NCI-H187 treated with DMSO at 0.1 percent for 48 hours (cell line): ENCODE measurements around the gene CNTNAP1.
"Not testable (repeated sequence)": the region's sequence is repeated elsewhere in the genome, so short reads cannot be mapped to it uniquely, and the experiment has no call there.

Experiments used
- DNase-seq: peaks from one replicate; lab custom pipeline; 2025; lab: John Stamatoyannopoulos, UW

Gene CNTNAP1

GRCh38 chr17:42740699-42741098 lies 58.4 kb downstream of the CNTNAP1 start:
- DNase-seq: no peak

DNA sequence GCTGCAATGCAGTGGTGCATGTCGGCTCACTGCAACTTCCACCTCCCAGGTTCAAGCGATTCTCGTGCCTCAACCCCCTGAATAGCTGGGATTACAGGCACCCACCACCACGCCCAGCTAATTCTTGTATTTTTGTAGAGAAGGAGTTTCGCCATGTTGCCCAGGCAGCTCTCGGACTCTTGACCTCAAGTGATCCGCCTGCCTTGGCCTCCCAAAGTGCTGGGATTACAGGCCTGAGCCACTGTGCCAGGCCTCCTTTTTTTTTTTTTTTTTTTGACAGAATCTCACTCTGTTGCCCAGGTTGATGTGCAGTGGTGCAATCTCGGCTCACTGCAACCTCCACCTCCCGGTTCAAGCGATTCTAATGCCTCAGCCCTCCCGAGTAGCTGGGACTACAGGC lies 60.6 kb downstream of the CNTNAP1 start:
- DNase-seq: not testable (repeated sequence)

DNA sequence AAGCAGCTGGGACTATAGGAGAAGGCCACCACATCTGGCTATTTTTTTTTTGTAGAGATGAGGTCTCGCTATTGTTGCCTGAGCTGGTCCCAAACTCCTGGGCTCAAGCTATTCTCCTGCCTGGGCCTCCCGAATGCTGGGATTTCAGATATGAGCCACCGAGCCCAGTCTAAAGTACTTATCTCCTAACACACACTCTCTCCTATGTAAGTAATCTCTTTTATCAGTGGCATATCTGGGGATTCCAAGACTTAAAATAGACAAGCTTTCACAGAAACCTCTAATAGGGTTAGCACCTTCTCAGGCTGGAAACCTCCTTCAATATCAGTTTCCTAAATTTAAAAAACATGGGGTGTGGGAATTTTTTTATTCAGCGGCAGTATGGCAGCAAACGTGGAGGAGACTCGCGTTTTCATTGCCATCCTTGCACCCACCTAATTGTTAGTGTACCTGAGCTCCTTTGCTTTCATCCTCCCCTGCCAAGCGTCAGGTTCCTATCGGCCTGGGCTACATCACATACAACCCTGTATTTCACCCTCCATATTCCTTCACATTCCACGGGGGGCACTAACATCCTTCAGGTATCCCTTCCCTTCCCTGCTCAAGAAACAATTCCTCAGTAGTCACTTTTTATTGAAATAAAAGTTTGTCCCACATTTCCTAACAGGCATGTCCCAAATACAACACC lies 61.4 kb downstream of the CNTNAP1 start:
- no peak for DNase-seq

GRCh38 chr17:42744283-42744805 lies 62.0 kb downstream of the CNTNAP1 start:
- DNase-seq: no peak

- DNase-seq: no peak
Observed at GRCh38 chr17:42744806-42745617, 62.7 kb downstream of the CNTNAP1 start, which contains the start of gene EZH1. Gene EZH1, minus strand, starts transcription at chr17:42745040. Its CDS starts 16,099 bp downstream, at chr17:42728941.

GRCh38 chr17:42748202-42748907 lies 66.0 kb downstream of the CNTNAP1 start:
- DNase-seq: no peak

- DNase-seq: no peak
Observed at GRCh38 chr17:42748908-42749798, 66.8 kb downstream of the CNTNAP1 start.
